KOPT-K1 (cell line): ENCODE data around the gene EML1.

ENCODE experiments used
- H3K27ac ChIP-seq: fragments of 200-600 bp; sonication (generic); 2 replicates; pipeline ENCODE4 v1.5.1; 2016; ENCODE audit warnings: antibody characterized with exemption, mild to moderate bottlenecking, low read depth, low read length; ENCODE audit not compliant: poor library complexity, severe bottlenecking
- H3K36me3 ChIP-seq: fragments of 200-600 bp; sonication (generic); 2 replicates; pipeline ENCODE4 v1.5.1; 2017; ENCODE audit warnings: antibody characterized with exemption, mild to moderate bottlenecking, low read length, moderate library complexity; ENCODE audit not compliant: insufficient read depth
- H3K9me3 ChIP-seq: fragments of 200-600 bp; sonication (generic); 2 replicates; pipeline ENCODE4 v1.5.1; 2017; ENCODE audit warnings: antibody characterized with exemption, low read length, mild to moderate bottlenecking; ENCODE audit not compliant: insufficient read depth, poor library complexity, severe bottlenecking

EML1 gene

GRCh38 chr14:99793213-99794150, at the start of gene EML1:
TSS of gene EML1 (plus strand) at chr14:99793413. CDS start at chr14:99793477, 64 bp downstream.
- Histone ChIP-seq H3K36me3 (no peaks in the 10 kb centered on the region), H3K9me3 (peaks cover 20% of the 10 kb centered on the region), H3K27ac (no peak within 1 kb of the TSS)

- Histone ChIP-seq H3K9me3 (no peaks in the 10 kb centered on the region), H3K36me3 (no peaks in the 10 kb centered on the region), H3K27ac (no peak overlapping the region)
Measured at GRCh38 chr14:99744199-99744872, 48.9 kb upstream of the EML1 start.

GRCh38 chr14:99744873-99745224, 48.4 kb upstream of the EML1 start:
- Histone ChIP-seq H3K9me3 (no peaks in the 10 kb centered on the region), H3K27ac (no peak overlapping the region), H3K36me3 (no peaks in the 10 kb centered on the region)

GRCh38 chr14:99745307-99745951, 47.8 kb upstream of the EML1 start:
- no peaks in the 10 kb centered on the region for H3K36me3 ChIP-seq
- no peak overlapping the region for H3K27ac ChIP-seq
- H3K9me3 ChIP-seq: no peaks in the 10 kb centered on the region

- Histone ChIP-seq H3K27ac (no peak overlapping the region), H3K9me3 (no peaks in the 10 kb centered on the region)
Measured at GRCh38 chr14:99747167-99747566, 46.0 kb upstream of the EML1 start.

GRCh38 chr14:99747582-99748330, 45.5 kb upstream of the EML1 start:
- no peaks in the 10 kb centered on the region for H3K36me3 ChIP-seq

More at GRCh38 chr14:99747167-99747566, 46.0 kb upstream of the EML1 start:
- no peaks in the 10 kb centered on the region for H3K36me3 ChIP-seq

GRCh38 chr14:99748529-99748928, 44.7 kb upstream of the EML1 start:
- H3K36me3 ChIP-seq: no peaks in the 10 kb centered on the region
- no peaks in the 10 kb centered on the region for H3K9me3 ChIP-seq
- no peak overlapping the region for H3K27ac ChIP-seq

More at GRCh38 chr14:99747582-99748330, 45.5 kb upstream of the EML1 start:
- H3K27ac ChIP-seq: no peak overlapping the region
- H3K9me3 ChIP-seq: no peaks in the 10 kb centered on the region

- no peak overlapping the region for H3K27ac ChIP-seq
Measured at GRCh38 chr14:99749142-99749541, 44.1 kb upstream of the EML1 start.

GRCh38 chr14:99749763-99750715, 43.2 kb upstream of the EML1 start:
- no peak overlapping the region for H3K27ac ChIP-seq
- H3K36me3 ChIP-seq: no peaks in the 10 kb centered on the region
- H3K9me3 ChIP-seq: no peaks in the 10 kb centered on the region

More at GRCh38 chr14:99749142-99749541, 44.1 kb upstream of the EML1 start:
- Histone ChIP-seq H3K36me3 (no peaks in the 10 kb centered on the region), H3K9me3 (no peaks in the 10 kb centered on the region)

- H3K27ac ChIP-seq: no peak overlapping the region
- H3K36me3 ChIP-seq: no peaks in the 10 kb centered on the region
- H3K9me3 ChIP-seq: no peaks in the 10 kb centered on the region
Measured at GRCh38 chr14:99750746-99751450, 42.3 kb upstream of the EML1 start.

- Histone ChIP-seq H3K36me3 (no peaks in the 10 kb centered on the region), H3K9me3 (no peaks in the 10 kb centered on the region), H3K27ac (no peak overlapping the region)
Measured at GRCh38 chr14:99751539-99752485, 41.4 kb upstream of the EML1 start.

- no peak overlapping the region for H3K27ac ChIP-seq
- no peaks in the 10 kb centered on the region for H3K9me3 ChIP-seq
- no peaks in the 10 kb centered on the region for H3K36me3 ChIP-seq
Measured at GRCh38 chr14:99752486-99753121, 40.6 kb upstream of the EML1 start.
